ENCODE data around the gene PPP1R7.

DNA sequence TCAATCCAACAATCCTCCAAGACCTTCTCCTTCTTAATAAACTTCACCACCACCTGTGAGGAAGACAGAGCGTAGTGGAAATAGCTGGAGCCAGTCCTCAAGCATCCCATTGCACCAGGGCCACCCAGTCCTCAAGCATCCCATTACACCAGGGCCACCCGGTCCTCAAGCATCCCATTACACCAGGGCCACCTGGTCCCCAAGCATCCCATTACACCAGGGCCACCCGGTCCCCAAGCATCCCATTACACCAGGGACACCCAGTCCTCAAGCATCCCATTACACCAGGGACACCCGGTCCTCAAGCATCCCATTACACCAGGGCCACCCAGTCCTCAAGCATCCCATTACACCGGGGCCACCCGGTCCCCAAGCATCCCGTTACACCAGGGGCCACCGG lies 34.9 kb upstream of the PPP1R7 start:
- TF ChIP-seq POLR2AphosphoS5 (IDR thresholded peaks at IDR 0.05) (no peak), EZH2 (IDR thresholded peaks at IDR 0.05; ENCODE audit: borderline replicate concordance, insufficient read depth, low read length, poor library complexity, severe bottlenecking) (no peak), EP300 (conservative IDR thresholded peaks at IDR 0.05; ENCODE audit: poor library complexity, severe bottlenecking) (no peak)
- TF ChIP-seq, protein P1, sequence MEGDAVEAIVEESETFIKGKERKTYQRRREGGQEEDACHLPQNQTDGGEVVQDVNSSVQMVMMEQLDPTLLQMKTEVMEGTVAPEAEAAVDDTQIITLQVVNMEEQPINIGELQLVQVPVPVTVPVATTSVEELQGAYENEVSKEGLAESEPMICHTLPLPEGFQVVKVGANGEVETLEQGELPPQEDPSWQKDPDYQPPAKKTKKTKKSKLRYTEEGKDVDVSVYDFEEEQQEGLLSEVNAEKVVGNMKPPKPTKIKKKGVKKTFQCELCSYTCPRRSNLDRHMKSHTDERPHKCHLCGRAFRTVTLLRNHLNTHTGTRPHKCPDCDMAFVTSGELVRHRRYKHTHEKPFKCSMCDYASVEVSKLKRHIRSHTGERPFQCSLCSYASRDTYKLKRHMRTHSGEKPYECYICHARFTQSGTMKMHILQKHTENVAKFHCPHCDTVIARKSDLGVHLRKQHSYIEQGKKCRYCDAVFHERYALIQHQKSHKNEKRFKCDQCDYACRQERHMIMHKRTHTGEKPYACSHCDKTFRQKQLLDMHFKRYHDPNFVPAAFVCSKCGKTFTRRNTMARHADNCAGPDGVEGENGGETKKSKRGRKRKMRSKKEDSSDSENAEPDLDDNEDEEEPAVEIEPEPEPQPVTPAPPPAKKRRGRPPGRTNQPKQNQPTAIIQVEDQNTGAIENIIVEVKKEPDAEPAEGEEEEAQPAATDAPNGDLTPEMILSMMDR (IDR thresholded peaks at IDR 0.05; ENCODE audit: poor library complexity, severe bottlenecking): no peak

Data from neural cell (in vitro differentiated cells).